ENCODE measurements around the gene CPLX3.

DNA sequence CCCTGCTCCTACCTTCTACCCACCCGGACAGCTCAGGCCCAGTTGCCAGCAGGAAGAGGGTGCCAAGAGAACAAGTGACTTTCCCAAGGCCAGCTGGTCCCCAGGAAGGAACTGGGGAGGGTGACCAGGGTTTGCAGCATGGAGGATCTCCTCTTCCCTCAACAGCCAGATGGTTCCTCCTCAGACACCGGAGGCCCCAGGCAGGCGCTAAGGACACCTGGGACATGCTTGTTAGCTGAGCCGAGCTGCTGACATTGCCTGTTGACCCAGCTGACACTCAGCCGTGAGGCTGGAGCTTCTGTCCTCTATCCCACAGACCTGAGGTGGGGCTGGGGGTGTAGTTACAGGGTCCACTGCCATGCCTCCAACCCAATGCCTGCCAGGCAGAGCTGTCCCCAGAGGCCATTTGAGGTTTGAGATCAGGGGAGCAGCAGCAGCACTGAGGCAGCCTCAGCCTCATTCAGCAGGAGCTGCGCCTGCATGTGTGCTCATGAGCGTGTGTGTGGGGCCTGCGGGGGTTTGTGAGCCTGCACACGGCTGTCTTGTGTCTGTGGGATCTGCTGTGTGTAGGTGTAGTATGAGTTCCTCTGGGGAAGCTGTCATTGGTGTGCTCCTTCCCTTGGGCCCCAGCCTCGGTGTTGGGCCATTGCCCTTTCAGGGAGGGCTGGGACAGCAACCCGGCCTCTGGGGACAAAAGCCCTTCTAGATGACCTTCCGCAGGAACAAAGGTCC lies 7.1 kb downstream of the CPLX3 start:
- TF ChIP-seq ZFP30 (CRISPR knock-in tag; IDR thresholded peaks at IDR 0.05) (no peak), OSR1 (CRISPR knock-in tag; IDR thresholded peaks at IDR 0.05) (no peak), ZNF565 (CRISPR knock-in tag; conservative IDR thresholded peaks at IDR 0.05; ENCODE audit: low read depth) (no peak), ARNTL (CRISPR knock-in tag; IDR thresholded peaks at IDR 0.05; ENCODE audit: borderline replicate concordance, low read depth) (no peak), CSDC2 (CRISPR knock-in tag; IDR thresholded peaks at IDR 0.05) (no peak)
- TF ChIP-seq, protein P1, sequence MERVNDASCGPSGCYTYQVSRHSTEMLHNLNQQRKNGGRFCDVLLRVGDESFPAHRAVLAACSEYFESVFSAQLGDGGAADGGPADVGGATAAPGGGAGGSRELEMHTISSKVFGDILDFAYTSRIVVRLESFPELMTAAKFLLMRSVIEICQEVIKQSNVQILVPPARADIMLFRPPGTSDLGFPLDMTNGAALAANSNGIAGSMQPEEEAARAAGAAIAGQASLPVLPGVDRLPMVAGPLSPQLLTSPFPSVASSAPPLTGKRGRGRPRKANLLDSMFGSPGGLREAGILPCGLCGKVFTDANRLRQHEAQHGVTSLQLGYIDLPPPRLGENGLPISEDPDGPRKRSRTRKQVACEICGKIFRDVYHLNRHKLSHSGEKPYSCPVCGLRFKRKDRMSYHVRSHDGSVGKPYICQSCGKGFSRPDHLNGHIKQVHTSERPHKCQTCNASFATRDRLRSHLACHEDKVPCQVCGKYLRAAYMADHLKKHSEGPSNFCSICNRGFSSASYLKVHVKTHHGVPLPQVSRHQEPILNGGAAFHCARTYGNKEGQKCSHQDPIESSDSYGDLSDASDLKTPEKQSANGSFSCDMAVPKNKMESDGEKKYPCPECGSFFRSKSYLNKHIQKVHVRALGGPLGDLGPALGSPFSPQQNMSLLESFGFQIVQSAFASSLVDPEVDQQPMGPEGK (CRISPR knock-in tag; IDR thresholded peaks at IDR 0.05; ENCODE audit: borderline replicate concordance) = no peak
- TF ChIP-seq, protein P2, sequence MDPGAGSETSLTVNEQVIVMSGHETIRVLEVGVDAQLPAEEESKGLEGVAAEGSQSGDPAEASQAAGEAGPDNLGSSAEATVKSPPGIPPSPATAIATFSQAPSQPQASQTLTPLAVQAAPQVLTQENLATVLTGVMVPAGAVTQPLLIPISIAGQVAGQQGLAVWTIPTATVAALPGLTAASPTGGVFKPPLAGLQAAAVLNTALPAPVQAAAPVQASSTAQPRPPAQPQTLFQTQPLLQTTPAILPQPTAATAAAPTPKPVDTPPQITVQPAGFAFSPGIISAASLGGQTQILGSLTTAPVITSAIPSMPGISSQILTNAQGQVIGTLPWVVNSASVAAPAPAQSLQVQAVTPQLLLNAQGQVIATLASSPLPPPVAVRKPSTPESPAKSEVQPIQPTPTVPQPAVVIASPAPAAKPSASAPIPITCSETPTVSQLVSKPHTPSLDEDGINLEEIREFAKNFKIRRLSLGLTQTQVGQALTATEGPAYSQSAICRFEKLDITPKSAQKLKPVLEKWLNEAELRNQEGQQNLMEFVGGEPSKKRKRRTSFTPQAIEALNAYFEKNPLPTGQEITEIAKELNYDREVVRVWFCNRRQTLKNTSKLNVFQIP (CRISPR knock-in tag; IDR thresholded peaks at IDR 0.05; ENCODE audit: borderline replicate concordance, low read depth) = no peak
